GF-D8 (cell line): ENCODE data around the gene LRRTM3.

ENCODE experiments used
- DNase-seq: peaks from one replicate; lab custom pipeline; 2025; lab: John Stamatoyannopoulos, UW

The LRRTM3 gene

GRCh38 chr10:66934711-66935110 lies 8.9 kb downstream of the LRRTM3 start:
- DNase-seq = no peak

GRCh38 chr10:66940965-66941364 lies 15.1 kb downstream of the LRRTM3 start:
- DNase-seq = no peak

GRCh38 chr10:66941491-66941890 lies 15.7 kb downstream of the LRRTM3 start:
- no peak for DNase-seq

- DNase-seq = no peak
Measured at GRCh38 chr10:66942407-66942806, 16.6 kb downstream of the LRRTM3 start.

GRCh38 chr10:66943590-66943989 lies 17.8 kb downstream of the LRRTM3 start:
- DNase-seq = no peak

- no peak for DNase-seq
Measured at GRCh38 chr10:66951896-66952295, 26.1 kb downstream of the LRRTM3 start.

GRCh38 chr10:66958466-66958865 lies 32.6 kb downstream of the LRRTM3 start:
- DNase-seq = no peak

GRCh38 chr10:66964946-66965345 lies 39.1 kb downstream of the LRRTM3 start:
- DNase-seq = no peak

GRCh38 chr10:66980246-66980815 lies 54.5 kb downstream of the LRRTM3 start:
- DNase-seq = no peak

GRCh38 chr10:66981361-66982052 lies 55.7 kb downstream of the LRRTM3 start:
- no peak for DNase-seq

- no peak for DNase-seq
Measured at GRCh38 chr10:66982053-66982420, 56.2 kb downstream of the LRRTM3 start.

GRCh38 chr10:66982792-66983474 lies 57.1 kb downstream of the LRRTM3 start:
- DNase-seq = no peak

- DNase-seq = no peak
Measured at GRCh38 chr10:66983475-66983818, 57.6 kb downstream of the LRRTM3 start.

GRCh38 chr10:66990143-66990830 lies 64.5 kb downstream of the LRRTM3 start:
- no peak for DNase-seq

GRCh38 chr10:66996996-66997395 lies 71.2 kb downstream of the LRRTM3 start:
- no peak for DNase-seq

GRCh38 chr10:66999762-67000545 lies 74.1 kb downstream of the LRRTM3 start:
- DNase-seq = no peak

GRCh38 chr10:67004690-67005089 lies 78.9 kb downstream of the LRRTM3 start:
- DNase-seq = no peak

GRCh38 chr10:67005981-67006380 lies 80.1 kb downstream of the LRRTM3 start:
- no peak for DNase-seq

- DNase-seq = no peak
Measured at GRCh38 chr10:67011480-67011879, 85.6 kb downstream of the LRRTM3 start.

- DNase-seq = no peak
Measured at GRCh38 chr10:67011981-67012380, 86.1 kb downstream of the LRRTM3 start.

GRCh38 chr10:67015225-67015624 lies 89.4 kb downstream of the LRRTM3 start:
- no peak for DNase-seq

GRCh38 chr10:67017218-67017617 lies 91.4 kb downstream of the LRRTM3 start:
- DNase-seq = no peak
